ENCODE measurements around the gene IDH3G.

IDH3G gene

GRCh38 chrX:153779891-153780677 is 14.1 kb downstream of the IDH3G start:
- ChIA-PET CTCF (no interaction called here), POLR2A (interaction anchor here (0.9 to 2.5 kb wide), 2 partner anchors 14 kb away, joined by 5 to 7 read pairs; partner anchors contain the start of genes IDH3G and SSR4)
- no peak overlapping the region for H3K4me3 ChIP-seq (ENCODE audit: low read depth, low read length)
- DNase-seq (ENCODE audit: low read depth, low spot score): no peak
- TF ChIP-seq CTCF (IDR thresholded peaks at IDR 0.05; ENCODE audit: insufficient read depth, low read length, missing control alignments): no peak

GRCh38 chrX:153778684-153779101 is 15.5 kb downstream of the IDH3G start:
- DNase-seq (ENCODE audit: low read depth, low spot score): no peak
- ChIA-PET POLR2A (interaction anchor here (0.6 kb wide), 1 partner anchor 14 kb away, joined by 3 read pairs; no protein-coding TSS in a partner anchor), CTCF (no interaction called here)
- TF ChIP-seq CTCF (IDR thresholded peaks at IDR 0.05; ENCODE audit: insufficient read depth, low read length, missing control alignments): no peak
- no peak overlapping the region for H3K4me3 ChIP-seq (ENCODE audit: low read depth, low read length)

GRCh38 chrX:153778181-153778580 is 16.0 kb downstream of the IDH3G start:
- no peak for TF ChIP-seq CTCF (IDR thresholded peaks at IDR 0.05; ENCODE audit: insufficient read depth, low read length, missing control alignments)
- no peak for DNase-seq (ENCODE audit: low read depth, low spot score)
- ChIA-PET CTCF (interaction anchor here (0.7 kb wide), 1 partner anchor 169 kb away, joined by 3 read pairs; no protein-coding TSS in a partner anchor), POLR2A (no interaction called here)
- H3K4me3 ChIP-seq (ENCODE audit: low read depth, low read length): no peak overlapping the region

GRCh38 chrX:153777261-153778090 is 16.7 kb downstream of the IDH3G start:
- no peak overlapping the region for H3K4me3 ChIP-seq (ENCODE audit: low read depth, low read length)
- ChIA-PET POLR2A (no interaction called here), CTCF (interaction anchor here (0.7 kb wide), 1 partner anchor 170 kb away, joined by 3 read pairs; no protein-coding TSS in a partner anchor)
- no peak for TF ChIP-seq CTCF (IDR thresholded peaks at IDR 0.05; ENCODE audit: insufficient read depth, low read length, missing control alignments)
- no peak for DNase-seq (ENCODE audit: low read depth, low spot score)

GRCh38 chrX:153776611-153777045 is 17.5 kb downstream of the IDH3G start:
- no peak for TF ChIP-seq CTCF (IDR thresholded peaks at IDR 0.05; ENCODE audit: insufficient read depth, low read length, missing control alignments)
- DNase-seq (ENCODE audit: low read depth, low spot score): no peak
- no peak overlapping the region for H3K4me3 ChIP-seq (ENCODE audit: low read depth, low read length)
- POLR2A ChIA-PET: no interaction called here
- CTCF ChIA-PET: no interaction called here

- ChIA-PET POLR2A (no interaction called here), CTCF (no interaction called here)
- no peak for TF ChIP-seq CTCF (IDR thresholded peaks at IDR 0.05; ENCODE audit: insufficient read depth, low read length, missing control alignments)
- DNase-seq (ENCODE audit: low read depth, low spot score): no peak
- H3K4me3 ChIP-seq (ENCODE audit: low read depth, low read length): no peak overlapping the region
These were observed 18.0 kb downstream of the IDH3G start for GRCh38 chrX:153776120-153776599.
